Heart right ventricle (tissue), 16 donors: ENCODE measurements around the gene CHMP4A. TPM values are rescaled to one million over a fixed set of nuclear protein-coding genes. Genes with fewer than 3 reads are reported as not detected.

Source experiments
- ATAC-seq, 8 donors: fragments of 200-7000 bp; cut with Tn5 transposase; one replicate each; pipeline ENCODE4 v1.9.1; 2020; ENCODE audit warnings: mild to moderate bottlenecking in 8 of 8, moderate library complexity in 8 of 8, moderate number of reproducible peaks in 1 of 8
- DNase-seq, 2 donors: peaks; one replicate each; pipeline ENCODE4 v3.0.0-alpha.2; 2020
- H3K27ac ChIP-seq, 10 donors: fragments of 200-600 bp; sonication (generic) in 2 of 10; one replicate each; pipeline versions ENCODE4 v1.5.0 to v1.8.0; 2020 to 2022; ENCODE audit warnings: mild to moderate bottlenecking in 3 of 10
- H3K27me3 ChIP-seq, 7 donors: fragments of 200-600 bp; one replicate each; pipeline ENCODE4 v1.8.0; 2021 to 2022; ENCODE audit warnings: mild to moderate bottlenecking in 2 of 7
- H3K36me3 ChIP-seq, 9 donors: fragments of 200-600 bp; sonication (generic) in 1 of 9; one replicate each; pipeline versions ENCODE4 v1.5.0 to v1.8.0; 2020 to 2022; ENCODE audit warnings: mild to moderate bottlenecking in 2 of 9
- H3K4me1 ChIP-seq, 9 donors: fragments of 200-600 bp; sonication (generic) in 1 of 9; one replicate each; pipeline versions ENCODE4 v1.5.0 to v1.8.0; 2020 to 2022; ENCODE audit warnings: mild to moderate bottlenecking in 4 of 9
- H3K4me3 ChIP-seq, 10 donors: fragments of 200-600 bp; sonication (generic) in 2 of 10; one replicate each; pipeline versions ENCODE4 v1.5.0 to v1.8.0; 2020 to 2022; ENCODE audit warnings: mild to moderate bottlenecking in 7 of 10, moderate library complexity in 2 of 10
- H3K9me3 ChIP-seq, 11 donors: fragments of 200-600 bp in 10 of 11; sonication (generic) in 2 of 11; one replicate each; pipeline versions ENCODE4 v1.5.0 to v1.8.0; 2013 to 2022; ENCODE audit warnings: mild to moderate bottlenecking in 2 of 11, control low read depth in 1 of 11, moderate library complexity in 1 of 11
- WGBS, 2 donors: extraction: QIAGEN DNeasy Blood & Tissue Kit; methylation state at CpG; one replicate each; pipeline ENCODE4 v1.1.7; 2013; ENCODE audit warnings: inconsistent platforms in 1 of 2; 5-methylcytosine and 5-hydroxymethylcytosine counted together
- intact Hi-C, 10 donors: fragments of 100-400 bp; cut with DNase I; formaldehyde crosslinking; loops; one replicate each; pipeline versions ENCODE4 v1.11.1 to v1.14.2; 2022
- polyA plus RNA-seq, 2 donors: library from polyadenylated mRNA; stranded (reverse); fragments of 200-250 nt; gene quantifications; one replicate each; pipeline ENCODE4 v1.2.3, GENCODE V29; 2013
- total RNA-seq, 10 donors: library from RNA; stranded (reverse); fragmentation: NEBNext Ultra II Directional in 3 of 10; extraction: Animal tissue kit (Norgen Biotek cat#: 25700) in 3 of 10; gene quantifications; one replicate each; pipeline versions ENCODE4 v1.2.1 to v1.2.4, GENCODE V29; 2021 to 2023
- TF ChIP-seq, protein P1 (sequence below), 9 donors: fragments of 200-600 bp; sonication (generic) in 2 of 9; IDR thresholded peaks; one replicate each; pipeline versions ENCODE4 v1.5.0 to v1.8.0; 2021 to 2022; ENCODE audit warnings: antibody characterized with exemption in 9 of 9, mild to moderate bottlenecking in 5 of 9, moderate library complexity in 1 of 9
- donor health status: Arrhythmogenic right ventricular cardiomyopathy.
- donor health status: ischemic (EF 13 %, LVEDD 7.1; RV severe dilation, severe dysfunction).
- donor health status: healthy with polysubstance abuse.
- donor health status: DM: no; HTN: yes; CAD: no.
- donor health status: DM: no; HTN: no; CAD: no.
- donor health status: ischemic (EF 25% LVEDD 6.9; RV normal size, moderate dysfunction).
- donor health status: ischemic (EF 25% LVEDD 5.7; RV mildly dilated, moderate dysfunction).
- donor health status: healthy.
- donor health status: DM: yes; HTN: yes; CAD: no.
- donor health status: Ischemic cardiomyopathy.
- donor health status: ischemic (EF 35%, LVEDD 5.7; RV mildly dilated, moderate dysfunction).
- donor health status: nonischemic (EF 11% LVEDD 7.7; RV severe dilation, severe dysfunction).
- donor health status: DM: yes; HTN: yes; CAD: no.
- donor health status: PGD.
- donor health status: ischemic (EF 29% LVEDD 5.4; RV normal size, mild dysfunction).
- donor health status: nonischemic (EF 23%, LVEDD 6.1; RV moderate dilation, normal function).

CHMP4A gene
- total and polyA plus RNA-seq, 12 donors = 23.4 to 80.8 (median 30.3) TPM

DNA sequence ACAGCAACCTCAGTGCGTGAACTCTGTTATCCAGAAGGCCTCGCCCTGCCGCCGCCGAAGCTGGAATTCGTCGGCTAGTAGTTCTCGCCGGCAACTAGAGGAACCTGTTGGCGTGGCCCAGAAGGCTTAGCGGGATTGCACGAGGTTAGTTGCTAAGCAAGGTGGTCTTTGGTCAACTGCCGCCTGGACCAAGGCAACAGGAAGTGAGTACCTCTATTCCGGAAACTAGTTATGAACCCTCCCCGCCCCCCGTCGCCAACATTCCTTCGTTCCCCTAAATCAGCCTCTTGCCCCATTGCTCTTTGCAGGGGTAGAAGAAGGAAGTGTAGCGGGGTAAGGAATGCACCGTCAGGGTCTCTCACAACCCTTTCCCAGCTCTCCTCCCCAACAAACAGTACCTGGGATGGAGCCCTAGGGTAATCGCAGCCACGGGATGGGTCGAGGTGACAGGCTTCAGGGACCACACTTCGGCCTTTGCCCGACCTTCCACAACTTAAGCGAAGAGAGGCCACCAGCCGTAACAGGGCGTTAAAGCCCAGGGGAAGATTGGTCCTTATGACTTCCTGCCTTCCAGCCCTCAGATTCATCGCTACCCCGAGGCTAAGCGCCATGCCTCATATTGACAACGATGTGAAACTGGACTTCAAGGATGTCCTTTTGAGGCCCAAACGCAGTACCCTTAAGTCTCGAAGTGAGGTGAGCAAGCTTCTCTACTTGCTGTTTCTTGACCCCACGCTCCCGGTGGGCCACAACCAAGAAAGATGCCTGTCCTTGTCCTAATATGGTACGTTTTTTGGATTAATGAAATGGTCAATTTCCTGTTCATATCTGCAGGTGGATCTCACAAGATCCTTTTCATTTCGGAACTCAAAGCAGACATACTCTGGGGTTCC lies 19.6 kb upstream of the CHMP4A start, which contains the start of gene GMPR2:
Gene GMPR2, plus strand, starts transcription at position 285 of the 893 bp plus-strand sequence. Its CDS starts 325 bp downstream, at position 610.
- H3K4me3 ChIP-seq = peak within 1 kb of the TSS; percentile 65 to 97 (median 91)
- H3K27me3 ChIP-seq = no peaks in the 10 kb centered on the region
- peak within 1 kb of the TSS; percentile 74 to 97 (median 90) for H3K27ac ChIP-seq
- no peaks in the 10 kb centered on the region for H3K9me3 ChIP-seq
- intact Hi-C loops = loop anchor here in 2 of 10 donors (2.0 to 10.0 kb wide), 2 partner anchors 44 to 202 kb away; partner anchors contain the start of gene IPO4 (in 1 of the 2)
- TF ChIP-seq, protein P1, sequence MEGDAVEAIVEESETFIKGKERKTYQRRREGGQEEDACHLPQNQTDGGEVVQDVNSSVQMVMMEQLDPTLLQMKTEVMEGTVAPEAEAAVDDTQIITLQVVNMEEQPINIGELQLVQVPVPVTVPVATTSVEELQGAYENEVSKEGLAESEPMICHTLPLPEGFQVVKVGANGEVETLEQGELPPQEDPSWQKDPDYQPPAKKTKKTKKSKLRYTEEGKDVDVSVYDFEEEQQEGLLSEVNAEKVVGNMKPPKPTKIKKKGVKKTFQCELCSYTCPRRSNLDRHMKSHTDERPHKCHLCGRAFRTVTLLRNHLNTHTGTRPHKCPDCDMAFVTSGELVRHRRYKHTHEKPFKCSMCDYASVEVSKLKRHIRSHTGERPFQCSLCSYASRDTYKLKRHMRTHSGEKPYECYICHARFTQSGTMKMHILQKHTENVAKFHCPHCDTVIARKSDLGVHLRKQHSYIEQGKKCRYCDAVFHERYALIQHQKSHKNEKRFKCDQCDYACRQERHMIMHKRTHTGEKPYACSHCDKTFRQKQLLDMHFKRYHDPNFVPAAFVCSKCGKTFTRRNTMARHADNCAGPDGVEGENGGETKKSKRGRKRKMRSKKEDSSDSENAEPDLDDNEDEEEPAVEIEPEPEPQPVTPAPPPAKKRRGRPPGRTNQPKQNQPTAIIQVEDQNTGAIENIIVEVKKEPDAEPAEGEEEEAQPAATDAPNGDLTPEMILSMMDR (IDR thresholded peaks at IDR 0.05) = no peak
- DNase-seq = no peak
- peaks cover 18 to 54% (median 34%) of the 10 kb centered on the region in 9 donors for H3K4me1 ChIP-seq
- WGBS, 2 donors = 4% methylated on average over 38 of the region's 38 CpGs
- H3K36me3 ChIP-seq = peaks cover 0 to 45% (median 23%) of the 10 kb centered on the region in 9 donors
- peak; percentile 44 to 75 (median 68) for ATAC-seq

DNA sequence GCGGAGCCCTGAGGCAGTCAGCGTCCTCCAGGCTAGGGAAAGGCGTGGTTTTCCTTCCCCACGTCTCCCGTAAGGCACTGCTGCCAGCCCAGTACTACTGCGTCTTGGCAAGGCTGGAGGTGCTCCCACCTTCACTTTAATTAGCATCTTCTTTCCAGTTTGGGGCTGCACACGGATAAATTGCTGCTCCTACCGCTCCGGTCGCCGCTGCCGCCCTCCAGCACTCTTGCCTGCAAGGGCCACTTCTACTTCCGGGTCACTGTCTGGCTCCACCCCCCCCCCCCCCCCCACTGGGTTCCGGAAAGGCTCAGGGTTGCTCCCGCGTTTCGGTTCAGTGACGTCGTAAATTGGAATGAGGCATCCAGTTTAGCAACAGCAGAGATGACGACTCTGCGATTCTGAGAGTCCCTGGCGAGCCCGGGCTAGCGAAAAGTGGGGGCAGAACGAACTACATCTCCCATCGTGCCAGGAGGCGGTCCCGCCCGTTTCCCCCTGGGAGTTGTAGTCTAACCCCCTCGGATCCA lies 18.9 kb upstream of the CHMP4A start, which contains the start of gene NEDD8:
Gene NEDD8, minus strand, starts transcription at position 247 of the 524 bp plus-strand sequence. Its CDS starts 100 bp downstream, at position 147.
- H3K36me3 ChIP-seq = peaks cover 0 to 45% (median 16%) of the 10 kb centered on the region in 9 donors
- peaks cover 18 to 47% (median 34%) of the 10 kb centered on the region in 9 donors for H3K4me1 ChIP-seq
- H3K27me3 ChIP-seq = no peaks in the 10 kb centered on the region
- WGBS, 2 donors = 0% methylated on average over 30 of the region's 30 CpGs
- H3K4me3 ChIP-seq = peak within 1 kb of the TSS; percentile 65 to 97 (median 91)
- intact Hi-C loops = loop anchor here in 2 of 10 donors (2.0 to 10.0 kb wide), 2 partner anchors 43 to 203 kb away; partner anchors contain the start of gene IPO4 (in 1 of the 2)
- no peaks in the 10 kb centered on the region for H3K9me3 ChIP-seq
- DNase-seq (peak; percentile 90 to 94), ATAC-seq (peak; percentile 89 to 96 (median 91))
- peak within 1 kb of the TSS; percentile 74 to 97 (median 90) for H3K27ac ChIP-seq
- TF ChIP-seq, protein P1 (IDR thresholded peaks at IDR 0.05) = no peak

GRCh38 chr14:24231263-24232120 lies 18.2 kb upstream of the CHMP4A start:
- Histone ChIP-seq H3K36me3 (peaks cover 0 to 42% (median 9%) of the 10 kb centered on the region in 9 donors), H3K4me1 (peaks cover 18 to 43% (median 34%) of the 10 kb centered on the region in 9 donors), H3K27ac (peak overlapping the region; percentile 74 to 97 (median 90)), H3K27me3 (no peaks in the 10 kb centered on the region), H3K9me3 (no peaks in the 10 kb centered on the region), H3K4me3 (peak overlapping the region; percentile 65 to 97 (median 91))
- WGBS, 2 donors = 10 to 12% methylated on average over 23 of the region's 23 CpGs
- DNase-seq = no peak
- TF ChIP-seq, protein P1 (IDR thresholded peaks at IDR 0.05) = no peak
- intact Hi-C loops = loop anchor here in 2 of 10 donors (2.0 to 10.0 kb wide), 2 partner anchors 43 to 203 kb away; partner anchors contain the start of gene IPO4 (in 1 of the 2)
- ATAC-seq = peak in 5 of 8 donors; percentile 1 to 25 (median 3)
